NCI-H128 (cell line): ENCODE measurements around the gene ARPC5.
"Not testable (repeated sequence)": the region's sequence is repeated elsewhere in the genome, so short reads cannot be mapped to it uniquely, and the experiment has no call there.

Experiments used
- DNase-seq: peaks from one replicate; lab custom pipeline; 2025; ENCODE audit not compliant: unreplicated experiment; lab: John Stamatoyannopoulos, UW

Gene ARPC5

DNA sequence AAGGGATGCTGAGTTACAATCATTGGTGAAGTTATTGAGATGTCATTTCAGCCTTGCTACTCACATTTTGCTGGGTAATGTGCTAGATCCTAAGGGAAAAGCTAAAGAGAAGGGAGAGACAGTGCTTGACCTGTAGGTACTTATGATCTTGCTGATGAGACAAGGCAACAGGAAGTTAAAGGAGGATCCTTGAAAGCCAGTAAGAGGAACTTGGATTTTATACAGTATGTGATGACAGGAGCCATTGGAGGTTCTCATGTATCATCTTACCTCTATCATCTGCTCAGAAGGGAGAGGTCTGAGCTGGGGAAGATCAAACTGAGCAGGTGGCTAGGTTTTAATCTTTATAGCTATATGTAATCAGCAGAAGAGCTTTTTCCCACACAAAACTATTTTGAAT lies 11.2 kb upstream of the ARPC5 start:
- DNase-seq = no peak

GRCh38 chr1:183645531-183645930 lies 9.9 kb upstream of the ARPC5 start:
- DNase-seq = no peak

GRCh38 chr1:183642166-183642565 lies 6.6 kb upstream of the ARPC5 start:
- DNase-seq = no peak

GRCh38 chr1:183640193-183640592 lies 4.6 kb upstream of the ARPC5 start:
- no peak for DNase-seq

DNA sequence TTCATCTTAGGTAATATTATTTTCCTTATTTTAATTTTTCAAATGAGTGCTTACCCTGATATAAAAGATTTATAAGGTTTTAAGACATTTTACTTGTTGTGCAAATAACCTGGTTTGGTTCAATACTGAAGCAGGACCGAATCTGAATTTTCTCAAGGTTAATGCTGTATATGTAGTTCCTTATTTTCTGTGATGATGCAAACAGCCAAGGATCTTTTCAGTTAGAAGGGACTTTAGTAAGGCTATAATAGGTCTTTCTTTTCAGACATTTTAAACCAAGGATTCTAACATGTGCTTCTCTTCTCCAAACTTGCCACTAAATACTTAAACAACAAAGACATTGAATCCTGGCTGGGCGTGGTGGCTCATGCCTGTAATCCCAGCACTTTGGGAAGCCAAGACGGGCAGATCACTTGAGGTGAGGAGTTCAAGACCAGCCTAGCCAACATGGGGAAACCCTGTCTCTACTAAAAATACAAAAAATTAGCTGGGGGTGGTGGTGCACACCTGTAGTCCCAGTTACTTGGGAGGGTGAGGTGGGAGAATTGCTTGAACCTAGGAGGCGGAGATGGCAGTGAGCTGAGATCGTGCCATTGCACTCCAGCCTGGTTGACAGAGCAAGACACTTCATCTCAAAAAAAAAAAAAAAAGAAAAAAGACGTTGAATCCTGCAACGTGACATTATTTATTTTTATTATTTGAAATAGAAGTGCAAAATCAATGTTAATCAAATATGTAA lies 3.2 kb upstream of the ARPC5 start:
- no peak for DNase-seq

DNA sequence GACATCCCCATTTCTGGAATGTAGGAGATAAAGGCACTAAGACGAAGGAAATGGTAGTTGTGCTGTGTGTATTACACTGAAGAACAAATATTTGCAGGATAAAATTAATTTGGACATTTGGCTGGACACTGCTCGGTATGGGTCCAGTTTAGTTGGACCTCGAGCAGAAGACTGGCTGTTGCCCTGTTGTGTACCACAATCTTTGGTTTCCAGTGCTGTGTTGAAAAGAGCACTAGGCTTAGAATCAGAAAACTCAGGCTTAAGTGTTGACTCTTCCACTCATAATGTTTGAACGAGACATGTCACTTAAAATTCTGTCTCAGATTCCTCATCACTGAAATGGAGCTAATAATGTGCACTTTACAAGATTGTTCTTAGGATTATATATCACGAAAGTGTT lies 1.2 kb upstream of the ARPC5 start:
- no peak for DNase-seq

DNA sequence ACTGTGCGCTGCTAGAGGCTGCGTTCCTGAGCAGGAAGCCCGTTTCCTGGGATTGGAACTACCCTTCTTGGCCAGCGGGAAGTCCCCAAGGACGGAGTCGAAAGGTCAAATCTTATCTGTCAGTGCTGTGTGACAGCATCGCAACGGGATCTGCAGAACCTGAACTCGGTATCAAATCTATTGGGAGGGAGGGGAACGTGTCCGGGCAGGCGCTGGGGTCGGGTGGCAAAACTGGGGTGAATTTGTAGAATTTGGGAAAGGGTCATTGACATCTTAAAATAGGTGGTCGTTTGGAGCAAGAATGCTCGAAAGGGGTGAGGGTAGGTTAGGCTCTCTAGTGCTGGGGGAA lies 725 bp upstream of the ARPC5 start:
- DNase-seq = no peak

DNA sequence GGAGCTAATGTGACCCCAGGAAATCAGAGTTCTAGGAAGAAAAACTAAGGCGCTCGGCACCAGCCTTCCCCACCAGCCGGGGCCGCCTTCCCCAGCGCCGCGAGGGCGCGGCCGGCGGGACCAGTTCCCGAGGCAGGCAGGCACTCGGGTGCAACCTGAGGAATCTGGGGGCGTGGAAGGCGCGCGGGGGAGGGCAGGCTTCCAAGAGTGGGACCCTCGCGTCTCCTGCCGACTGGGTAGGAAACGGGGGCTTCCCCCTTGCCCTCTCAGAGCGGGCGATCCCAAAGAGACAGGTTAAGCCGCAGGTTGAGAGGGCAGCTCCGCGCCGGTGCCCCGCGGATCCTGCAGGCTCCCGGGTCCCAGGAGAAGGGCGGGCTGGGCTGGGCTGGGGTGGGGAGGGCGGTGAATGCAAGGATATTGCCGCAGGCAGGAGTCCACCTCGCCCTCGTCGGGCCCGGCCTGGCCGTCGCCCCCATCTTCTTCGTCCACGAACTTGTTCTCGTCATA lies 431 bp downstream of the ARPC5 start:
- DNase-seq = no peak

DNA sequence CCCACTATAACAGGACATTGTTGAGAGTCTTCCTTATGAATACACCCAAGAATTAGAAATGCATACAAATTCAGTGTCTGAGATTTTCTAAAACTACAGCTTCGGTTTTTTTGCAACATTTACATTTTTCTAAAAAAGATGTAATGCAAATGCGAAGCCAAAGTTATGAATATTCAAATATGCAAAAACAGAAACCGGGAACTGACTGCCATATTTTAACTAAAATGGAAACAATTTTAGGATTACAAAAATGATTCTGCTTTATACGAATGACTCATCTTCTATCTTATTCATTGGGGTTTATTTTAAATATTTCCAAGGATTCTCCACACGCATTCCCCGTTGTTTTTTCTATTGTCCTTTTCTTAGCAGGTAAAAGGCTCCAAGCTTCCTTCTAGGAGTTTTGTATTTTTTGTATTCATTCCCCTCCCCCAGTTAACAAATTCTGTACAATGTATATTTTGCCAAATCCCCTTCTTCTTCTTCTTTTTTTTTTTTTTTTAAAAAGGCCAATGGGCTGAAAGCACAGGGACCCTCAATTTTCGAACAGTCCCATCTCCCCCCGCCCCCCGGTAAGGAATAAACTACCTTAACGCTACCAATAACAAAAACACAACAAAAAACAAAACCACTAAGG lies 1.0 kb downstream of the ARPC5 start:
- DNase-seq = no peak

DNA sequence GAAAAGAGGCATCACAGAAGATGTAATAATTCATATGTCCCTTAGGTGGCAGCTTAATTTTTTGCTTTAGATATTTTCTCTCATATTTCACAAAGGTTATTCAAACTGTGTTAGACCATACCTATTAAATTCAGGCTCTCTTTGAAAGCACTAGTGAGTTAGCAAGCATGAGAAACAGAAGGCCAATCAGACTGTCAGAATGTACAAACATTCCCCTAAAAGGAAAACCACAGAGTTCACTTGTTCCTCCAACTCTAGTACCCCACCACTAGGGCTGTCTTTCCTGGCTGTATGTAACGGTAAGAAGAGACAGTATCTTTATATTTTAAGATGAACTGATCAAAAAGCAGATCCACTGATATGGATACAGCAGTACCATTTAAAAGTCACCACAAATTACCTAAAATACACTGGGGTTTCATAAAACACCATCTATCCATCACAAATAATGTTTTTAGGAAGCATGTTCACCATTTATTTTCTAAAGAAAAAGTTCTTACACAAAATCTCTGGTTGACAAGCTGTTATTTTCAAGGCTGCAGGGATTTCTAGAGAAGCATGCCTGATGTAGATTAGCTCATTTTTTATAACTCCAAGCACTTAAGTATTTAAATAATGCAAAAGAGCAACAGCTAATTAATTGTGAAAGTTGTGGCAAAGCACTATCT lies 1.8 kb downstream of the ARPC5 start:
- no peak for DNase-seq

GRCh38 chr1:183632964-183633363 lies 2.6 kb downstream of the ARPC5 start:
- DNase-seq = no peak

- DNase-seq = no peak
Observed at GRCh38 chr1:183632114-183632513, 3.5 kb downstream of the ARPC5 start.

DNA sequence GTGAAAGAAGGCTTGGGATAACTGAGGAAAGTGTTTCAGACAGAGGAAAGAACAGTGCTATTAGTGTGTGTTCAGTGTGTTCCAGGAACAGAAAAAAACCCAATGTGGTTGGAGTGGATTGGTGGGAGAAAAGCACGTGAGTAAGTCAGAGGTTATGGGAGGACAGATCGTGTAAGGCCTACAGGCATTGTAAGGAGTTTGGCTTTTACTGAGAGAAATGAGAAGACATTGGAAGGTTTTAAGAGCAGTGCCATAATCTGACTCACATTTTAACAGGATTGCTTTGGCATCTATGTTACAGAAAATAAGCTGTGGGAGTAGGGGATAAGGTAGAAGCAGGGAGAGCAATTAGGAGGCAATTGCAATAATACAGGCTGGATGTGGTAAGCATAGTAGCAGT lies 4.8 kb downstream of the ARPC5 start:
- no peak for DNase-seq

DNA sequence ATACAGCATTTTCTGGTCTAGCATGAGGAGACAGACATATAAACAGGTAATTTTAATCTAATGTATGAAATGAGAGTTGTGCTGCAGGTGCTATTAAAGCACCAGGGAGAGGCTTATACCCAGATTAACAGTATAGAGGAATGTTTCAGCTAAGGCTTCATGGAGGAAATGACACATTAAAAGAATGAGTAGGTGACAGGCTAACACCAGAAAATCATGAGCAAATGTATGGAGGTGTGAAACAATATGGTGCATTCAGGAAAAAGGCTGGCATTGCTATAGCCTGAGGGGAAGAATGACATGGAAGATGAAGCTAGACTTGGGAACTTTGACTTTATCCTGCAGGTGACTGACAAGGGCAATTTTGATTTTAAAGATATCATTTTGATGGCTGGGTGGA lies 7.0 kb downstream of the ARPC5 start:
- no peak for DNase-seq

GRCh38 chr1:183626236-183626635 lies 9.3 kb downstream of the ARPC5 start:
- DNase-seq = not testable (repeated sequence)

- peak; percentile 59 for DNase-seq
Observed at GRCh38 chr1:183622884-183623785, 12.4 kb downstream of the ARPC5 start.

DNA sequence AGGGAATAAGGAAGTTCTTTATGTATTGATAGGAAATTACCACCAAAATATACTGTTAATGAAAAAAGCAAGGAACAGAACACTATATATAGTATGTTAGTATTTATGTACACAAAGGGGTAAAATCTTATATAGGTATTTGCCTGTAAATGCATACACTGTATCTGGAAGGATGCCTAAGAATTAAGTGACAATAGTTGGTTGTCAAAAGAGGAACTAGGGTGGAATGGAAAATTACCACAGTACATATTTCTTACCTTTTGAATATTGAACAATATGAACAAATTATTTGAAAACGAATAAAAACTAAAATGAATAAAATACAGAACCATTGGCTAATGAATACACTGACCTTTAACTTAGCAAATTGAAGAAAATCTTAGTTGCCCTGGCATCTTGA lies 13.6 kb downstream of the ARPC5 start:
- DNase-seq = no peak

GRCh38 chr1:183620311-183620710 lies 15.3 kb downstream of the ARPC5 start:
- no peak for DNase-seq

GRCh38 chr1:183619781-183620180 lies 15.8 kb downstream of the ARPC5 start:
- no peak for DNase-seq

DNA sequence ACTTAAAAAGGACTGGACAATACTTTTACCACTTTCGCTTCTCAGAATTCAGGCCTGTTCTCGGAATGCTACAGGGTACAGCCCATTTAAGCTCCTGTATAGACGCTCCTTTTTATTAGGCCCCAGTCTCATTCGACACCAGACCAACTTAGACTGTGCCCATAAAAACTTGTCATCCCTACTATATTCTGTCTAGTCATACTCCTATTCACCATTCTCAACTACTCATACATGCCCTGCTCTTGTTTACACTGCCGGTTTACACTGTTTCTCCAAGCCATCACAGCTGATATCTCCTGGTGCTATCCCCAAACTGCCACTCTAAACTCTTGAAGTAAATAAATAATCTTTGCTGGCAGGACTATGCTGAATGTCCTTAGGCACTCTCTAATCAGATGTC lies 17.4 kb downstream of the ARPC5 start:
- DNase-seq = not testable (repeated sequence)

GRCh38 chr1:183612975-183613374 lies 22.6 kb downstream of the ARPC5 start:
- DNase-seq = not testable (repeated sequence)
